Ovary (tissue), 3 donors: ENCODE measurements around the gene DNAJB2.

Experiments used
- CTCF ChIP-seq, 3 donors: fragments of 450-650 bp in 2 of 3; fragments of 200-600 bp in 1 of 3; IDR thresholded peaks; one replicate each; pipeline versions ENCODE4 v1.5.1 to v1.8.0; 2016 to 2022; ENCODE audit warnings: antibody characterized with exemption in 3 of 3, mild to moderate bottlenecking in 1 of 3
- POLR2A ChIP-seq: fragments of 450-650 bp; IDR thresholded peaks from one replicate; pipeline ENCODE4 v1.6.1; 2017; ENCODE audit warnings: antibody characterized with exemption, mild to moderate bottlenecking, moderate library complexity
- donor health status: DM: no; HTN: no; CAD: no.

- TF ChIP-seq CTCF (IDR thresholded peaks at IDR 0.05) (no peak), POLR2A (no peak)
Measured at GRCh38 chr2:219272995-219273394, 6.2 kb upstream of the DNAJB2 start.
